GM12873 (cell line): ENCODE data around the gene BCAS3.

Experiments used
- CTCF ChIP-seq: IDR thresholded peaks from 2 replicates; pipeline ENCODE4 v1.5.1; 2012; ENCODE audit warnings: low read depth, mild to moderate bottlenecking, moderate library complexity, low read length, control low read depth; ENCODE audit not compliant: insufficient read depth; ENCODE audit errors: missing control alignments

The BCAS3 gene

GRCh38 chr17:61382796-61383688 lies 705.4 kb downstream of the BCAS3 start:
- no peak for TF ChIP-seq CTCF

DNA sequence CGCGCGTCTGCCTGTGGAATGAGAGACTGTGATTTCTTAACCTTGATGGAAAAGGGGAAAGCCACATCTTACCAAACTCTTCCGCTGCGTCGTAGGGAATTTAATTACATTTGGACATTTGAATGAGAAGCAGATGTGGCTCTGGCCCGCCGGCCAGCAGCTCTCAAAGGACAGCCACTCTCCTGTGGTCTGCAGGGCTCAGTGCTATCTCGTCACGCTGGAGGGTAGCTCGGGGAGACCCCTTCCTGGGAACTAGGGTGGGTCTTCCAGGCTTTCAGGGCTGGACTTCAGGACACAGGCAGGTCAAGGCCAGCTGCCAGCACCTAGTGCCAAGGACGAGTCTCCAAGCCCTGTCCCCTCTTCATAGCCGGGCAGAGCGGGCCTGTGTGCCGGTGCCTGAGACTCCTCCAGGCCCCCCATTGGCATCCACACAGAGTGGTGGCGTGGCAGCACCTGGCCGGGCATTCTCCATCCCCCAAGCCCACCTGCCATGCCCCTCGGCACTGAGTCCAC lies 706.1 kb downstream of the BCAS3 start:
- no peak for TF ChIP-seq CTCF

DNA sequence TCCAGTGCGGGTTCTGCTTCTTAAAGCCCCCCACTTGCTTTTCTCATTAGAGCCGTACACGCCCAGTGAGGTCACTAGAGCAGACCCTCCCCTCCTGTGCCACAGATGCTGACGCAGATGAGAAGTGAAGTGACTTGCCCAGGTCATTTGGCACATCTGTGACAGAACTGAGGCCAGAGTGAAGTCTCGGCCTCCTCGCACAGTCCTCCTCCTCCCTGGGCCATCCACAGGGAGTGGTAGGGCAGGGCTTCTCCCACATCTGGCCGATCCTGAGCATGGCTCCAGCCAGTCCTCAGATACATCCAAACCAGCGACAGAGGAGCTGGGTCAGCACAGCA lies 706.7 kb downstream of the BCAS3 start:
- no peak for TF ChIP-seq CTCF

DNA sequence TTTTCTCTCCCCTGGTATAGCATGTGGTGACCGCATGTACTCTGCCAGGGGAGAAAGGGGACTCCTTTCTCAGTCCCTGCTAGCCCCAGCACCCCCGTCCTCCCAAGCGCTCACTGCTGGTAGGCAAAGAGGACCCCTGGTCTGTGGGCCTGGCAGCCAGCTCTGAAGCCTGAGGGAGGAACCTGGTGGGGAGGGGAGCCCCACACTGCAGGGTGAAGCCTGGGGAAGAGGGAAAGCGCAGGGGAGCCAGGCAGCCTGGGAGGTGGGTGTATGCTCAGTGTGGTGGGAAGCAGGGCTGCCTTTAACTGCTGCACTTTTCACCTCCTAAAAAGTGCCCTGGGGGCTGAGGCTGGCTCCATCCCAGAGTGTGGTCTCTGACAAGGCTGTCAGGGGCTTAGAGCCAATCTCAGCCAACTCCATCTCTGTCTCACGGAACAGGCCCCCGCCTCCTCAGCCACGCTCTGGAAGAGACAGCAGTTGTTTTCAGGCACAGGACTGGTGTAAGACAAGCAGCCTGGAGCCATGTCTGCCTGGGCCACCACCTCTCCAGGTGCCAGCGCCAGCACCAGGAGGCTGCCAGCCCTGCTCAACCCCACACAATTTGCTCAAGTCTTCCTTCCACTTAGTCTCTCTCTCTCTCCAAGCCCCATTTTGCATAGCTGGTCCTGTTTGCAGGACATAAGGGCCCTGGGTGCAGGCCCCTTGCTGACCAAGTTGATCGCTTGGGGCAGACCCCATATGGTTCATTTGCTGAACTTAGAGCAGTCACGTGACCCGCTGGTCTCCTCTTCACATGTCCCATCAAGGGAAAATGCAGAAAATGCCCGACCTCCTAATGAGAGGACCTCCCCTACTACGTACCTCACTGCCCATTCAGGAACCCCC lies 707.3 kb downstream of the BCAS3 start:
- TF ChIP-seq CTCF: no peak

GRCh38 chr17:61385577-61386236 lies 708.1 kb downstream of the BCAS3 start:
- no peak for TF ChIP-seq CTCF

- TF ChIP-seq CTCF: no peak
Measured at GRCh38 chr17:61386251-61386650, 708.6 kb downstream of the BCAS3 start.
